ENCODE data around the gene FBXL14. TPM values are rescaled to one million over a fixed set of nuclear protein-coding genes. Genes with fewer than 3 reads are reported as not detected.

FBXL14 gene
- total RNA-seq, 3 donors from 2014 or later (not counting 1 experiment from before 2014, with no cell fraction given): 18.7 to 24.9 (median 22.8) TPM

DNA sequence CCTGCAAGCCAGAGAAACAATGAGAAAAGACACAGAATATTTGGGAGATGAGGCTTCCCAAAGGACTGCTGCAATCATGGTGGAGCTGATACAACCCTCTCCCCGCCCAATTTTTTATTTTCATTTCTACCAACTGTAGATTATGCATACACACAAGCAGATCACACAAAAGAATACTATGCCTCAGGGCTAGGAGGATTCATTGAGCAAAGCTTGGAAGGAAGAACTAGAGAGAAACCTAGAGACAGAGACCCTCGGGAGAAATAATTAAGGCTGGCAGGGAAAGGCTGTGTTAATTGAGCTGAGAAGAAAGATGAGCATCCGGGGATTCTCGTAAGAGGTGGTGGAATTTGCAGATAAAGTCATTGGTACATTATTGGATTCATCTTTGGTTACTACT, 24.8 kb upstream of the FBXL14 start:
- H3K36me3 Mint-ChIP-seq: no peaks in the 10 kb centered on the region
- Histone ChIP-seq H3K4me3 (ENCODE audit: low read length) (no peak overlapping the region), H3K27ac (ENCODE audit: low read length) (no peak overlapping the region), H3K36me3 (ENCODE audit: control insufficient read depth, insufficient read depth, low read length) (no peaks in the 10 kb centered on the region), H3K27me3 (ENCODE audit: control insufficient read depth, insufficient read depth, low read length) (no peaks in the 10 kb centered on the region), H3K9me3 (ENCODE audit: control insufficient read depth, insufficient read depth, low read length) (no peaks in the 10 kb centered on the region), H3K4me1 (ENCODE audit: control insufficient read depth, insufficient read depth, low read length) (peaks cover 7% of the 10 kb centered on the region)
- TF ChIP-seq, protein P1, sequence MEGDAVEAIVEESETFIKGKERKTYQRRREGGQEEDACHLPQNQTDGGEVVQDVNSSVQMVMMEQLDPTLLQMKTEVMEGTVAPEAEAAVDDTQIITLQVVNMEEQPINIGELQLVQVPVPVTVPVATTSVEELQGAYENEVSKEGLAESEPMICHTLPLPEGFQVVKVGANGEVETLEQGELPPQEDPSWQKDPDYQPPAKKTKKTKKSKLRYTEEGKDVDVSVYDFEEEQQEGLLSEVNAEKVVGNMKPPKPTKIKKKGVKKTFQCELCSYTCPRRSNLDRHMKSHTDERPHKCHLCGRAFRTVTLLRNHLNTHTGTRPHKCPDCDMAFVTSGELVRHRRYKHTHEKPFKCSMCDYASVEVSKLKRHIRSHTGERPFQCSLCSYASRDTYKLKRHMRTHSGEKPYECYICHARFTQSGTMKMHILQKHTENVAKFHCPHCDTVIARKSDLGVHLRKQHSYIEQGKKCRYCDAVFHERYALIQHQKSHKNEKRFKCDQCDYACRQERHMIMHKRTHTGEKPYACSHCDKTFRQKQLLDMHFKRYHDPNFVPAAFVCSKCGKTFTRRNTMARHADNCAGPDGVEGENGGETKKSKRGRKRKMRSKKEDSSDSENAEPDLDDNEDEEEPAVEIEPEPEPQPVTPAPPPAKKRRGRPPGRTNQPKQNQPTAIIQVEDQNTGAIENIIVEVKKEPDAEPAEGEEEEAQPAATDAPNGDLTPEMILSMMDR (IDR thresholded peaks at IDR 0.05): no peak
- no peak overlapping the region for H3K4me3 Mint-ChIP-seq
- WGBS (ENCODE audit: insufficient coverage): 90% methylated on average over 4 of the region's 4 CpGs
- no peak overlapping the region for H3K27ac Mint-ChIP-seq
- peaks cover 22 to 29% of the 10 kb centered on the region in 2 donors for H3K27me3 Mint-ChIP-seq (ENCODE audit: low read depth in 2 of 2)
- intact Hi-C loops (cut with micrococcal nuclease): no loop called here
- no peak for DNase-seq
- H3K4me1 Mint-ChIP-seq: peaks cover 0 to 6% of the 10 kb centered on the region in 2 donors
- ATAC-seq: no peak
- H3K9me3 Mint-ChIP-seq: no peaks in the 10 kb centered on the region

DNA sequence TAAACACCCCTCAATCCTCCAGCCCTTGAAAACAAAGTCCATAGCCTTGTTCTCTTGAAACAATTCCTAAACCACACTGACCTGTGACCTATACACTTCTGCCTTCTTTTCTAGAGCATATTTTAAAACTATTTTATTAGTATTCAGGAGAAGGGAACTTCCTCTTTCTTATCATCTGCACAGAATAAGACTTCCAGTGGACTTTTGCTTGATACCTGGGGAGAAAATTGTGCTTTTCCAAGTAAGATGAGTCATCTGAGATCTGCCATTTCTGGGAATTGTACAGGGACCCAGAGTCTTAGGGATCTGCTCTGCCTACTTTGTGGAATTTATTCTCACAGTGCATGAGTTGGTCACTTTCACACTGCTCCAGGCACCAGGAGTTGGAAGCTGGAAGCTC, 24.1 kb upstream of the FBXL14 start:
- no peak for DNase-seq
- no peaks in the 10 kb centered on the region for H3K27me3 ChIP-seq (ENCODE audit: control insufficient read depth, insufficient read depth, low read length)
- H3K4me3 ChIP-seq (ENCODE audit: low read length): no peak overlapping the region
- Mint-ChIP-seq H3K36me3 (no peaks in the 10 kb centered on the region), H3K4me1 (peaks cover 0 to 6% of the 10 kb centered on the region in 2 donors), H3K27ac (no peak overlapping the region), H3K4me3 (no peak overlapping the region), H3K9me3 (no peaks in the 10 kb centered on the region), H3K27me3 (ENCODE audit: low read depth in 2 of 2) (peaks cover 22 to 29% of the 10 kb centered on the region in 2 donors)
- H3K27ac ChIP-seq (ENCODE audit: low read length): no peak overlapping the region
- TF ChIP-seq, protein P1 (IDR thresholded peaks at IDR 0.05): no peak
- ATAC-seq: no peak
- intact Hi-C loops (cut with micrococcal nuclease): no loop called here
- H3K36me3 ChIP-seq (ENCODE audit: control insufficient read depth, insufficient read depth, low read length): no peaks in the 10 kb centered on the region
- peaks cover 7% of the 10 kb centered on the region for H3K4me1 ChIP-seq (ENCODE audit: control insufficient read depth, insufficient read depth, low read length)
- H3K9me3 ChIP-seq (ENCODE audit: control insufficient read depth, insufficient read depth, low read length): no peaks in the 10 kb centered on the region

DNA sequence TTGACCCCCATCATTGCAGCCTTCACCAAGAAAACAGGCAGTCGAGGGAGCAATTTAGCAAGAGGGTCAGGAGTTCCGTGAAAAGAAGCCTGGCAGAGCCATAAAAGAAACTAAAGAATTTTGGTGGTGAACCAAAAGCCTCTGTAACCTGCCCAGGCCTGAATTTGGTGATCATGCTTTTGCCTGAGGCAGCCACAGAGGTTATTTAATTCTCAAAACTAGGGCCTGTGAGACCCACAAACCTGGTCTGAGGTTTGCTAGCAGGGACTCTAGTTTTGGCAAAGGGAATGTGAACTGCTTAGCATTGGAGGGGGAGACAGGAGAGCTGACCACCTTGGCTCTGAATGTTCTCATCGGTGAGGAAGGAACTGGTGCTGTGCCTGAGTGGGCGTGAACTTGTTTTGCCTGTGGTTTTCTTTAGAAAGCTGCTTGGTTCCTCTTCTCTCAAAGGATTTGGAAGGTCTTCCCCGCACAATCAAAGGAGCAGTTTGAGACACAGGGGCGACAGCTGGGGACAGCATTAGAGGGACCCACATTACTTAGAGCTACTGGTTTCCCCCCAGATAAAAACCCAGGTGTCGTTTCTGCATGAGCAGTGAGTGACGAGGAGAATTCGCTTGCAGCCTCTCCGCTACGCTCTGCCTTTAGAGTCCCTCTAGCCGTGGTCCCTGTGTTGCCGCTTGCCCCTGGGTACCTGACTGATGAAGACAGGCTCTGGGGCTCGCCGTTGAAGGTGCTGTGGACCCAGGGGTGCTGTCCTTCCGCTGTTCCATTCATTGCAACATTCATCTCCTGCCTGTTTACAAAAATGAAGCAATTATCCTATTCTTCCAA, 22.1 kb upstream of the FBXL14 start:
- Mint-ChIP-seq H3K4me3 (no peak overlapping the region), H3K9me3 (no peaks in the 10 kb centered on the region), H3K27me3 (ENCODE audit: low read depth in 2 of 2) (peaks cover 17 to 29% of the 10 kb centered on the region in 2 donors), H3K4me1 (peaks cover 0 to 6% of the 10 kb centered on the region in 2 donors), H3K36me3 (no peaks in the 10 kb centered on the region), H3K27ac (no peak overlapping the region)
- H3K27me3 ChIP-seq (ENCODE audit: control insufficient read depth, insufficient read depth, low read length): no peaks in the 10 kb centered on the region
- 56% methylated on average over 16 of the region's 16 CpGs for WGBS (ENCODE audit: insufficient coverage)
- ATAC-seq (no peak), DNase-seq (no peak)
- TF ChIP-seq, protein P1 (IDR thresholded peaks at IDR 0.05): no peak
- H3K36me3 ChIP-seq (ENCODE audit: control insufficient read depth, insufficient read depth, low read length): no peaks in the 10 kb centered on the region
- no peaks in the 10 kb centered on the region for H3K9me3 ChIP-seq (ENCODE audit: control insufficient read depth, insufficient read depth, low read length)
- peaks cover 7% of the 10 kb centered on the region for H3K4me1 ChIP-seq (ENCODE audit: control insufficient read depth, insufficient read depth, low read length)
- no peak overlapping the region for H3K27ac ChIP-seq (ENCODE audit: low read length)
- intact Hi-C loops (cut with micrococcal nuclease): no loop called here
- H3K4me3 ChIP-seq (ENCODE audit: low read length): no peak overlapping the region
